Activated CD4-positive, alpha-beta T cell treated with anti-CD3 and anti-CD28 coated beads, Interleukin-2, amount 10 ng/mL, durations not matched to agents 24 days and 14 days (primary cell): Measurements from ENCODE around the gene ATP2B2. TPM values are rescaled to one million over a fixed set of nuclear protein-coding genes. Genes with fewer than 3 reads are reported as not detected.
A peak's percentile ranks its signal among the peaks of the same experiment; 100 is the strongest.
"Not testable (repeated sequence)": the region's sequence is repeated elsewhere in the genome, so short reads cannot be mapped to it uniquely, and the experiment has no call there.

Source experiments
- DNase-seq: peaks from one replicate; pipeline ENCODE4 v3.0.0; 2022
- H3K27ac Mint-ChIP-seq: one replicate; pipeline ENCODE4 v1.8.0; 2022; ENCODE audit warnings: mild to moderate bottlenecking, mixed read lengths
- H3K27me3 Mint-ChIP-seq: one replicate; pipeline ENCODE4 v1.8.0; 2022; ENCODE audit warnings: mixed read lengths
- H3K36me3 Mint-ChIP-seq: one replicate; pipeline ENCODE4 v1.8.0; 2022; ENCODE audit warnings: low read depth, mild to moderate bottlenecking, mixed read lengths
- H3K4me1 Mint-ChIP-seq: one replicate; pipeline ENCODE4 v1.8.0; 2021; ENCODE audit warnings: mixed read lengths
- H3K4me3 Mint-ChIP-seq: one replicate; pipeline ENCODE4 v1.8.0; 2022; ENCODE audit warnings: mild to moderate bottlenecking, moderate library complexity, mixed read lengths
- H3K9me3 Mint-ChIP-seq: one replicate; pipeline ENCODE4 v1.8.0; 2021; ENCODE audit warnings: mixed read lengths
- intact Hi-C: fragments of 100-400 bp; cut with micrococcal nuclease; formaldehyde crosslinking; loops from one replicate; pipeline ENCODE4 v1.15.1; 2023
- total RNA-seq: library from RNA; stranded (reverse); gene quantifications from 2 replicates; pipeline ENCODE4 v1.2.3, GENCODE V29; 2022

ATP2B2 gene
- total RNA-seq, 1 donor from 2014 or later = not detected

DNA sequence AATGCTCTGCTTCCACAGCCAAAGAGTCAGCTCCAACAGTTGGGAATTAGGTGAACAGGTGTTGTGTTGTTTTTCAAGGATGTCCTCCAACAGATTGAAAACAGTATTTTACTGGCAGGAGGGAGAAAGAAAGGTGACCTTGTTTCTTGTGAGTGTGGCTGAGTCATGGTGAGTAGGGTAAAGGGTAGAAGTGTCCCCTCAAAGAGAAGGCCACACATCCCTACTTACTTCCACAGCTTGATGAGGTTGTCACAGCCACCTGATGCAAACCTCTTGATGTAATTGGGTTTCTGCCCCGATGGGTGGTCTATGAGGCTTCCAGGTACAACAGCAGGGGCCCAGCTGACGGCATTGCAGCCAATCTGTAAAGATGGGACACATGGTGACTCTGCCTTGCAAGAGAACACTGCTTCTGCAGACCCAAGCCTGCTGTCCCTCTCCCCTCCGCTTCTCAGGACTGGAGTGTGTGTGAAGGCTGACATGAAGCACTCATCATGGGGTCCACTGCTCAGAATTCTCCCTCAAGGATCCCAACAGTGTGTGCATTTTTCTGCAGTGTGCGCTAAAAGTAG is 200.0 kb downstream of the ATP2B2 start:
- Mint-ChIP-seq H3K27me3 (no peaks in the 10 kb centered on the region), H3K4me1 (no peaks in the 10 kb centered on the region), H3K9me3 (no peaks in the 10 kb centered on the region), H3K36me3 (peaks cover 71% of the 10 kb centered on the region), H3K27ac (no peak overlapping the region), H3K4me3 (no peak overlapping the region)
- DNase-seq = no peak
- intact Hi-C loops = no loop called here

DNA sequence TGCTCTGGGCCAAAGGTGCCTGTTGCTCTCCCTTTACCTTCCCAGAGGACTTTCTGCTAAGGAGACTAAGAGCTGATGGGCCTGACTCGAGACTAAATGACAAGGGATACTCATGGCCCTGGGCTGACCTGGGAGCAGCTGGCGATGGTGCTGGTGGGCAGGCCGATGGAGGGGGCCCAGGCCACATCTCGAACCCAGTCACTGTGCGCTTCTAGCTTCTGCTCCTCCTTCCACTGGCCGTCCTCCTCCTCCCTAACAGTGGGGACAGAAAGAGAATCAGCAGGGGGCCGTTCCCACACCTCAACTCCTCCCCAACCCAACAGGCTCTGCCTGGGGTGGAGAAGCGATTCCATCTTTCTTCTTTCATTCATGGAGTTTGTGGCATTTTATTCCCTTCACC is 200.5 kb downstream of the ATP2B2 start:
- H3K4me1 Mint-ChIP-seq = peaks cover under 1% of the 10 kb centered on the region
- no peaks in the 10 kb centered on the region for H3K27me3 Mint-ChIP-seq
- H3K27ac Mint-ChIP-seq = no peak overlapping the region
- DNase-seq = no peak
- no peaks in the 10 kb centered on the region for H3K9me3 Mint-ChIP-seq
- intact Hi-C loops = no loop called here
- H3K36me3 Mint-ChIP-seq = peaks cover 70% of the 10 kb centered on the region
- H3K4me3 Mint-ChIP-seq = no peak overlapping the region

DNA sequence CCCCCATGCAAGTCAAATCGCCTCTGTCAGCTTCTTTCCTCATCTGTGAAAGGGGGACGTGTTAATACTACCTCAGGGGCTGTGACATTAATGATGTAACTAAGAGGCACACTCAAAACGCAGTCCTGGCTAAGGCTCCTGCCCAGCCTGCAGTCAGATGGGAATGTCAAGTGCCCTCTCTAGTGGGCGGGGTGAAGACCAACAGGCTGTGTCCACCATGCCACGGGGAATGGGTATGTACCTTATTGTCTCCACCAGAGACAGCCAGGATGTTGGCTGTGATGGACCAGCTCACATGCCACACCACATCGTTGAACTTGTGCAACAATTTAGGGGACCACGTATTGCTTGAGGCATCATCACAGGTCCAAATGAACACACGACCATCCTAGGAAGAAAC is 201.6 kb downstream of the ATP2B2 start:
- Mint-ChIP-seq H3K36me3 (peaks cover 74% of the 10 kb centered on the region), H3K27me3 (no peaks in the 10 kb centered on the region)

DNA sequence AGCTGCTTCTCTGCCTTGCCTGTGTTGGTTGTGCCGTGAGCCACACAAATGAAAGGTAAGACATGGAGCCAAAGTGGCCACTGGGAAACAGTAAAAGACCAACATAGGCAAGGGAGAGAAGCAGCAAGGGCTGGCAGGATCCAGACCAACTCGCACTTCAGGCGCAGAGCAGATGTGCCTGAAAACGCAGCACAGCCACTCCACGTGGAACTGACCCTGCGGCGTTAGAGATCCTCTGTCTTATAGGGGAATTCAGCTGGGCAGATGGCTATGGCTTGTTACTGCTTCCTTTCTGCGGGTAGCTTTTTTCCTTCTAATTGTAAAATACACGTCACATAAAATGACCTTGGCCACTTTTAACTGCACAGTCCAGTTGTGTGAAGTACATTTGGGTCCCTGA is 202.3 kb downstream of the ATP2B2 start:
- H3K27ac Mint-ChIP-seq = no peak overlapping the region
- peaks cover 11% of the 10 kb centered on the region for H3K4me1 Mint-ChIP-seq
- H3K4me3 Mint-ChIP-seq = no peak overlapping the region
- DNase-seq = no peak
- no peaks in the 10 kb centered on the region for H3K27me3 Mint-ChIP-seq
- H3K36me3 Mint-ChIP-seq = peaks cover 70% of the 10 kb centered on the region
- no peaks in the 10 kb centered on the region for H3K9me3 Mint-ChIP-seq
- intact Hi-C loops = no loop called here

More for the DNA sequence above, 201.6 kb downstream of the ATP2B2 start:
- Mint-ChIP-seq H3K9me3 (no peaks in the 10 kb centered on the region), H3K4me1 (peaks cover 11% of the 10 kb centered on the region), H3K27ac (no peak overlapping the region), H3K4me3 (no peak overlapping the region)
- intact Hi-C loops = no loop called here
- DNase-seq = no peak

DNA sequence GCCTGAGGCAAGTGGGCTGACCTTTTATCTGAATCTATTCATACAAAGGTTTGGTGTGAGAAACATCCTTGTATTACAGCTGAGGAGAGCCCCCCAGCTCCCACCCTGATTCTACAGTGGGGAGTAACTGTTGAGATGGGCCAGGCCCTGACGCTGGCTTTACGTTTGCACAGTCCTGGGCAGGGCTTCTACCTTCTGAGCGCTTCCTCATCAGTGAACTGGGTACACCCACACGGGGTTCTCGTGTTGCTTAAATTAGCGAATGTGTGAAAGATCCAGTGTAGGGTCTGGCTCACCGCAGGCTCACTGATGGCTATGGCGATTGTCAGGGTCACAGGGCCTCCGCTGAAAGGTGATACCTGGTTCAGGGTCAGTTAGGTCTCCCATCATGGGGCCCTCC is 205.3 kb downstream of the ATP2B2 start:
- no peaks in the 10 kb centered on the region for H3K27me3 Mint-ChIP-seq
- peaks cover 66% of the 10 kb centered on the region for H3K36me3 Mint-ChIP-seq
- H3K27ac Mint-ChIP-seq = peak overlapping the region; percentile 49
- H3K4me3 Mint-ChIP-seq = no peak overlapping the region
- intact Hi-C loops = no loop called here
- no peaks in the 10 kb centered on the region for H3K9me3 Mint-ChIP-seq
- H3K4me1 Mint-ChIP-seq = peaks cover 11% of the 10 kb centered on the region
- no peak for DNase-seq

DNA sequence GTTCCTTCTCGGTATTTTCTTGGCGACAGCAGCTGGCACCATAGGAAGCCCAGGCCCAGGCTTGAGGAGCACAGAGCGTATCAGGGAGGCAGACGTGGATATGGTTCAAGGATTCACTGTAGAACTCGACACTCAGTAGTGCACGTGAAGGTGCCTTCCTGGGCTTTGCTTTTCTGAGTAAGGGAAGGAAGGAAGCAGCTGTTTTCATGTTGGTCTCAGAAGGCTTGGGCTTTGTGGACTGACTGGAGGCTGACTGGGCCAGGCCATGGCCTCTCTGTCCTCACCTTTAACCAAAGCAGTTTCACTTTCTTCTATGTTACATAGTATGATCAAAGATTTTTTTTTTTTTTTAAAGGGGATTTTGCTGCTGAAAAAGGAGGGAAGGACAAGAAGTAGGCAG is 205.7 kb downstream of the ATP2B2 start:
- Mint-ChIP-seq H3K36me3 (peaks cover 65% of the 10 kb centered on the region), H3K4me1 (peaks cover 11% of the 10 kb centered on the region), H3K27me3 (no peaks in the 10 kb centered on the region), H3K9me3 (no peaks in the 10 kb centered on the region), H3K27ac (peak overlapping the region; percentile 73), H3K4me3 (no peak overlapping the region)
- intact Hi-C loops = no loop called here
- DNase-seq = no peak

DNA sequence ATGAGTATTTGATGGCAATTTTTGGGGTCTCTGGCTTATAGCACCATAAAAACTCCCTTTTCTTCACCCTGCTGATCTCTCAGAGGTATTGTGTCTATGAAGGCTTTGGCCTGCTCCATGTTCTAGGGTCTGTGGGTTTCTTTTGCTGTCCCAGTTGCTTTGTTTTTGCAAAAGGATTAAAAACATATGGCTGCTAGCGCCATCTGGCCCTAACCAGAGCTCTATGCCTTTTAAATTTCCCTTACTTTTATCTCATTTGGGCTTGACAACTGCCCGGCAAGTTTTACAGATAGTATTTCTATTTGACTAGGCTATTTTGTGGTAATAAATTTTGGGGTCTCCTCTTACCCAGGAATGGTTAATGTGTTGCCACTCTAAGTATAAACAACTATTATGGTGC is 206.2 kb downstream of the ATP2B2 start:
- Mint-ChIP-seq H3K27me3 (no peaks in the 10 kb centered on the region), H3K4me3 (no peak overlapping the region), H3K4me1 (peaks cover 11% of the 10 kb centered on the region), H3K9me3 (no peaks in the 10 kb centered on the region), H3K36me3 (peaks cover 65% of the 10 kb centered on the region), H3K27ac (peak overlapping the region; percentile 73)
- no peak for DNase-seq
- intact Hi-C loops = no loop called here

DNA sequence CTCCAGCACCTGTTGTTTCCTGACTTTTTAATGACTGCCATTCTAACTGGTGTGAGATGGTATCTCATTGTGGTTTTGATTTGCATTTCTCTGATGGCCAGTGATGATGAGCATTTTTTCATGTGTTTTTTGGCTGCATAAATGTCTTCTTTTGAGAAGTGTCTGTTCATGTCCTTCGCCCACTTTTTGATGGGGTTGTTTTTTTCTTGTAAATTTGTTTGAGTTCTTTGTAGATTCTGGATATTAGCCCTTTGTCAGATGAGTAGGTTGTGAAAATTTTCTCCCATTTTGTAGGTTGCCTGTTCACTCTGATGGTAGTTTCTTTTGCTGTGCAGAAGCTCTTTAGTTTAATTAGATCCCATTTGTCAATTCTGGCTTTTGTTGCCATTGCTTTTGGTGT is 207.3 kb downstream of the ATP2B2 start:
- intact Hi-C loops, DNase-seq, H3K27ac Mint-ChIP-seq, H3K9me3 Mint-ChIP-seq, H3K27me3 Mint-ChIP-seq, H3K4me3 Mint-ChIP-seq: not testable (repeated sequence)
- H3K4me1 Mint-ChIP-seq = peaks cover 11% of the 10 kb centered on the region
- peaks cover 60% of the 10 kb centered on the region for H3K36me3 Mint-ChIP-seq

DNA sequence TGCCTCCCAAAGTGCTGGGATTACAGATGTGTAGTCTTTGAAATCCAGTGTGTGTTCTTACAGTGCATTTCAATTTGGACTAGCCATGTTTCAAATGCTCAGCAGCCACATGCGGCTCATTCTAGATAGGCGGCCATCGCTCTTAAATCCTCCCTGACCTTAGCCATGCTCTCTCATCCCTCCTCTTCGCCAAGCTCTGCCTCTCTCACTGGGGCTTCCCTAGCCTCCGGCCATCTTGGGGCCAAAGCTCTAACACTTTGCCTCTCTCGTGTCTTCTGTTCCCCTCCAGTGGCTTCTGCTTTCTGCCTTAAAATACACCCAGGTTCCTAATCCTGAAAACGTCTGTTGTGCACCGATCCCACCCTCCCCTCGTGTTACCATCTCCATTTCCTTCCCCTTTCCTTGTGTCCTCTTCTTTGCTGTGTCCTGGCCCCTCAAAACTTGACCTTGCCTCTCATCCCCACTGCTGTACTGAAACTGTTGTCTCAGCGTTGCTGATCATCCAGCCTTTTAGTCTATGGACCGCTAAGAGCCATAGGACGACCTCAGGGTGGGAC is 211.3 kb downstream of the ATP2B2 start:
- no peak overlapping the region for H3K4me3 Mint-ChIP-seq
- H3K9me3 Mint-ChIP-seq = no peaks in the 10 kb centered on the region
- intact Hi-C loops = no loop called here
- peak overlapping the region; percentile 17 for H3K27ac Mint-ChIP-seq
- DNase-seq = no peak
- H3K27me3 Mint-ChIP-seq = no peaks in the 10 kb centered on the region
- peaks cover 49% of the 10 kb centered on the region for H3K36me3 Mint-ChIP-seq
- peaks cover 10% of the 10 kb centered on the region for H3K4me1 Mint-ChIP-seq

DNA sequence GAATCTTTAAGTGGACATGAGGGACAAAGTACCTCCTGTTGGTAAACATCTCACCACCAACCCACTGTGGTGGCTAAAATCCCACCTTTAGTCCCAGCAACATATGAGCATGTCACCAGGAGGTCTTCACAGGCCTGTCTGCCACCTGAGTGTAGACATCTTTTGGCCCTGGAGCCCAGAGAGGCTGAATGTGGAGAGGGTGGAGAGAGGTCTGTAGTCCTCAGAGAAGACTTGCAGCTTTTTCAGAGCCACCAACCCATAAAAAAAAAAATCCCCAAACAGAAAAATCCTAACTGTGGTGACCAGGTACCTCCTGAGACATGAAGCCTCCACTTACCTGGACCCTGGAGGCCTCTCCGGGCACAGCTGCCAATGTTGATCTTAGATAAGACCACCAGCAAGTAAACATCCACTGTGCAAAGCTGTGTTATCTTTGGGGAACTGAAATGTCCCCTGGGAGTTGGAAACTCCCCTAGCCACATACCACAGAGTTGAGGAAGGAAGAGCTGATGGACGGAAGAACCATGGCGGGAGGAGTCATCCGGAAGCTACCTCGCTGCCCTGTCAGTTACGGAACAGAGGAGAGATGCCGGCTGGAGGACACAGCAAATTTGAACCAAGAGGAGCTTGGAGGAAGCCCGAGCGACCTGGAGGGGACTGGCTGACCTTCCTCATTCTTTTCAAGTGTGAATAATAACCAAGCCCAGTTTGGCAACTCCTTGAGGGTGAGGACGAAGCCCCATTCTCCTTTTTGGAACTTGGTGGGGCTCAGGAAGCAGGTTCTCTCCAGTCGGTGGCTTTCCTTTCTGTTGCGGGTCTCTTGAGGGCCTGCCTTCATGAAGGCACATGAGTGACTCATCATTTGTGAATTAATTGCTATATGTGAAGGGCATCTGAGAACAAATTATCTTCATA is 212.6 kb downstream of the ATP2B2 start, which contains the start of gene GHRL:
Gene GHRL (minus strand): TSS at position 443 of the 915 bp plus-strand sequence. CDS start 2,767 bp downstream, outside the sequence.
- Mint-ChIP-seq H3K4me3 (peak within 1 kb of the TSS; percentile 41), H3K4me1 (peaks cover 8% of the 10 kb centered on the region), H3K27me3 (no peaks in the 10 kb centered on the region), H3K9me3 (no peaks in the 10 kb centered on the region), H3K27ac (peak within 1 kb of the TSS; percentile 89), H3K36me3 (peaks cover 55% of the 10 kb centered on the region)
- intact Hi-C loops = no loop called here
- DNase-seq = no peak

DNA sequence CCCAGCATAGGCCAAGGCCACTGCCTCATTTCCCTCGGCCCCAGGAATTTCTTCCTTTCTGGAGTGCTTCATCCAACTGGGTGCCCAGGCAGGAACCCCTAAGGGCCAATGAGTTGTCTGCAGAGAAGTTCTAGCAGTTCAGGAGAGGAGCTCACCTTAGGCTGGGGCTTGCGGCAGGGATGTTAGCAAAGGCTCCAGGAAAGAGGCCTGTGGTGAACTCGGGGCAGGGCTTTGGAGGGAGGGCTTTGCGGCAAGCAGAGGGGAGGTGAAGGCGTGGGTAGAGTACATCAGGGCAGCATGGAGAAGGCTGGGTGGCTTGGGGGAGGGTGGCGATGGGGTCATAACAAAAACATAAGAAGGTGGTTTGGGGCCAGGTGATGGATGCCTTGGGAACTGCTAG is 213.7 kb downstream of the ATP2B2 start:
- Mint-ChIP-seq H3K27me3 (no peaks in the 10 kb centered on the region), H3K27ac (peak overlapping the region; percentile 27), H3K4me3 (peak overlapping the region; percentile 3), H3K4me1 (peaks cover 13% of the 10 kb centered on the region), H3K36me3 (peaks cover 56% of the 10 kb centered on the region), H3K9me3 (no peaks in the 10 kb centered on the region)
- intact Hi-C loops = no loop called here
- no peak for DNase-seq

DNA sequence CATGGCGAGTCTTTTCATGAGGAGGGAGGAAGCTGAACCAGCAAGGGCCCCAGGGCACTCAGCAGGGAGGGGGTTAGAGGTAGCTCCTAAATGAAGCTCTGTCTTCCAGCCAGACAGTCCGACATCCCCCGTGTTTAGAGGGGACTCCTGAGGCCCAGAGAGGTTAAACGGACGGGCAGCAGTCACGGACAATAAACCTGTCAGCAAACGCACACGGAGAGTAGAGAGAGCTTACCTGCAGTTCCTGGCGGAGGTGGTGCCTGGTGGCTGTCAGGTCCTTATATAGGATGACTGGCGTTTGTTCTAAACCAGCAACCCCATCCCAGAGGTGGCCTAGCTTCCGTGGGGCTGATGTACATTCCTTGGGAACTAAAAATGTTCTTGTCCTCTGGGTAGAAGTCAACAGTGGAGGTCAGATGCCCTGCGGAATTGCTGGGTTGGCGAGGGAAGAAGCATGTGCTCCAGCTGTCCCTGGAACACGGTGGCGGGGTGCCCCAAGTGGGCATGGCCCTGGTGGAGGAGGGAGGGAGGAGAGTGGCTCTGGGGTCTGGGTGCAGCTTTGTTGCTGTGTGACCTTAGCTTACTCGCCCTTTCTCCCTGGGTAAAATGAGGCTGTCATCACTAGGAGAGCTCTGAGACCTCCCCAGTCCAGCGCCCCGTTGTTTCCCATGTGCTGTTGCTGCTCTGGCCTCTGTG is 214.8 kb downstream of the ATP2B2 start:
- H3K36me3 Mint-ChIP-seq = peaks cover 57% of the 10 kb centered on the region
- no peak for DNase-seq
- no peak overlapping the region for H3K4me3 Mint-ChIP-seq
- no peaks in the 10 kb centered on the region for H3K9me3 Mint-ChIP-seq
- no peak overlapping the region for H3K27ac Mint-ChIP-seq
- intact Hi-C loops = no loop called here
- H3K27me3 Mint-ChIP-seq = no peaks in the 10 kb centered on the region
- peaks cover 17% of the 10 kb centered on the region for H3K4me1 Mint-ChIP-seq

DNA sequence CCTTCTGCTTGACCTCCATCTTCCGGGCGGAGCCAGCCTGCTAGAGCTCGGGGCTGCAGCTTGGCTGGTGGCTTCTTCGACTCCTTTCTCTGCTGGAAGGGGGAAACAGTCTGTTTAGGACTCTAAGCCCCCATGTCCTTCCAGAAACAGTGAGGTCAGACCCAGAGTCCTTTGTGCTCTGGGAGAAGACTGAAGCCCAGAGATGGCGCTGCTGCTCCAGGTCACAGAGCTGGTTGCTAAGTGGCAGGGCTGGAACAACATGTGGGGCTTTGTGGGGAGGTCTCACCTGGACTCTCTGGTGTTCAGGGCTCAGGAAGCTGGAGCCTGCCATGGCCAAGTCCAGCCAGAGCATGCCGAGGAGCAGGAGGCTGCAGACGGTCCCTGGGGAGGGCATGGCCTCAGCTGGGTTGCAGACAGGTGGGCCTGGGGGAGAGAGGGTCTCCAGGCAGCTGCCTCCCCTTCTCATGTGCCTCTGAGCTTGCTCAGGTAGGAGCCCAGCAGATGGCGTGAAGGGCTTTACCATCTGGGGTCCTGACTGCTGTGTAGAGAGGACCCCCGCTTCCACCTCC is 215.5 kb downstream of the ATP2B2 start:
- intact Hi-C loops = no loop called here
- no peak for DNase-seq
- Mint-ChIP-seq H3K4me1 (peaks cover 23% of the 10 kb centered on the region), H3K4me3 (no peak overlapping the region), H3K36me3 (peaks cover 54% of the 10 kb centered on the region), H3K9me3 (no peaks in the 10 kb centered on the region), H3K27me3 (no peaks in the 10 kb centered on the region), H3K27ac (no peak overlapping the region)
